ENCODE measurements around the gene ATCAY. TPM values are rescaled to one million over a fixed set of nuclear protein-coding genes. Genes with fewer than 3 reads are reported as not detected.
"Not testable (repeated sequence)": the region's sequence is repeated elsewhere in the genome, so short reads cannot be mapped to it uniquely, and the experiment has no call there.

Gene ATCAY
- total RNA-seq, 2 experiments from 2014 or later: not detected

DNA sequence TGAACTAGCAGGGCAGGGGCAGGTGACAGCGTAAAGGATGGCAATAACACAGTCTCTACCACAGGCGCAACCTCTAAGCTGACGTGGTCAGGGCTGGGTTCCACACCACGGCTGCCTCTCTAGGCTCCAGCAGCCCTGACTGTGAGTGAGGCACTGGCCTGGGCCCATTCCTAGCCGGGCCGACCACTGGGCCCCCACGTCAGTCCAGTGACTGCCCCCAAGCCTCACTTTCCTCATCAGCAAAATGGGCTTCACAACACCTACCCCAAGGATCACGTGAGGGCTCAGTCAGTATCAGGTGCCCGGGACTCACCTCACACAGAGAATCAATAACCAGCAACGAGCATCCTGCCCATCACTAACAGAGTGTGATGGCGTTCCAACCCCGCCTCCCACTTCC lies 16.8 kb upstream of the ATCAY start:
- Mint-ChIP-seq H3K27ac (no peak overlapping the region), H3K27me3 (peaks cover 22% of the 10 kb centered on the region), H3K9me3 (no peaks in the 10 kb centered on the region), H3K36me3 (ENCODE audit: low read depth) (no peaks in the 10 kb centered on the region), H3K4me3 (no peak overlapping the region), H3K4me1 (no peaks in the 10 kb centered on the region)
- POLR2A ChIA-PET: no interaction called here
- CTCF ChIA-PET: no interaction called here
- no peak for DNase-seq

DNA sequence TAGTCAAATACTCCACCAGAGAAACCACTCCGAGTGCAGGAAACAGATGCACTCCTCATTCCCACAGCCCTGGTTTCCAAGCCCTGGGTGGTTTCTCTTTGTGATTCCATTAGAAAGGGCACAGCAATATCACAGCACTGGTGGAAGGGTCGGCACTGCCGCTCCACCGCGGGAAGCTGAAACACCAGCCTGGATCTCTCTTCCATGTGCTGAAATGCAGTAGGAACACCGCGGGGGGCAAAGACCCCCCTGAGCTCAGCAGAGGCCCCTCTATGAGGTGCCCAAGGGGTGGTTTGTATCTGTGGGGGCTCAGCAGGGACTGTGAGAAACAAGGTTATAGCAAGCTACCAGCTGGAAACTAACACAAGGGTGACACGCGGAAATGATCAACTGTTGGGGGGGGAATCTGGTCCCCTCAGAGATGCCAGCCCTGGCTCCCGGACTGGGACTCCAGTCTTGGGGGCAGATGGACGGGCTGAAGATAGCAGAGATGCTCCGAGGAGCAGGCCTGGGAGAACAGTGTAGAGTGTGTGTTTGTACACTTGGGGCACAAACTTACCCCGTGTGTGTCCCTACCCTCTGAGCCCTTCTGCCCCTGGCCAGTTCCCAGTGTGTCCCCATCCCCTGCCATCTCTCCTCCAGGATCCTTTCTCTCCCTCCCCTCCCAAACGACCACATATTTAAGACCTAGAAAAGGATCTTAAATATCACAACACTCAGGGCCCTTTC lies 13.4 kb upstream of the ATCAY start:
- Mint-ChIP-seq H3K4me1 (peaks cover 7% of the 10 kb centered on the region), H3K27ac (no peak overlapping the region), H3K9me3 (peaks cover 7% of the 10 kb centered on the region), H3K36me3 (ENCODE audit: low read depth) (peaks cover 6% of the 10 kb centered on the region), H3K27me3 (peaks cover 36% of the 10 kb centered on the region), H3K4me3 (no peak overlapping the region)
- no peak for DNase-seq
- ChIA-PET POLR2A (no interaction called here), CTCF (interaction anchor here (0.6 to 1.0 kb wide), 2 partner anchors 18 to 634 kb away, joined by 4 to 6 read pairs; no protein-coding TSS in a partner anchor)

DNA sequence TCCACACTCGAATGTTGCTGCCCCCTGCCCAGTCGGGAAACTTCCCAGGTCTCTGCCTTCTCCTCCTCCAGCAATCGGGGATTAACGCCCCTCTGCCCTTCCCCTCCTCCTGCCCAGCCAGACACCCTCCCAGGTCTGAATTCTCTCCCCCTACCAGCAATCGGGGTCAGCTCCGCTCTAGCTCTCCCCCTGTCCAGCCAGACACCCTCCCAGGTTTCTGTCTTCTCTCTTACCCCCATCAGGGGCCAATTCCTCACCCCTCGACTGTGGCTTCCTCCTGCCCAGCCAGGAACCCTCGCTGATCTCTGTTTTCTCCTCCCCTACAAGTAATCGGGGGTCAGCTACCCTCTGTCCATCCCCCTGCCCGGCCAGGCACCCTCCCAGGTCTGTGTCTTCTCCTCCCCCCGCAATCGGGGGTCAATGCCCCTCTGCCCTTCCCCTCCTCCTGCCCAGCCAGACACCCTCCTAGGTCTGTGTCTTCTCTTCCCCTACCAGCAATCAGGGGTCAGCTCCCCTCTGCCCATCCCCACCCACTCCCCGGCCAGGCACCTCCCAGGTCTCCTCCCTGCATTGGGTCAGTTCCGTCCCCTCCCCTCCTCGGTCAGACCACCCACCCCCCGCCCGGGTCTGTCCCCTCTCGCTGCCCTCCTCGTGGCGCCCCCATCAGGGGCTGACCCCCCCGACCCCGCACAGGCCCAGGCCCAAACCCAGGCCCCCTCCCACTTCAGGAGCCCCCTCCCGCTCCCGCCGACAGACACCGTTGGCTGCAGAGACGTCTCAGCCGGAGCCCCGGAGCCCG lies 12.3 kb upstream of the ATCAY start:
- peaks cover 6% of the 10 kb centered on the region for H3K36me3 Mint-ChIP-seq (ENCODE audit: low read depth)
- peaks cover 36% of the 10 kb centered on the region for H3K27me3 Mint-ChIP-seq
- no peak for DNase-seq
- H3K9me3 Mint-ChIP-seq: peaks cover 7% of the 10 kb centered on the region
- ChIA-PET POLR2A (no interaction called here), CTCF (no interaction called here)
- H3K4me3 Mint-ChIP-seq: no peak overlapping the region
- no peak overlapping the region for H3K27ac Mint-ChIP-seq
- H3K4me1 Mint-ChIP-seq: peaks cover 7% of the 10 kb centered on the region

- ChIA-PET POLR2A (no interaction called here), CTCF (no interaction called here)
- H3K36me3 Mint-ChIP-seq (ENCODE audit: low read depth): peaks cover 6% of the 10 kb centered on the region
- H3K9me3 Mint-ChIP-seq: peaks cover 7% of the 10 kb centered on the region
- peak; percentile 14 for DNase-seq
- H3K27ac Mint-ChIP-seq: no peak within 1 kb of the TSS
- peaks cover 7% of the 10 kb centered on the region for H3K4me1 Mint-ChIP-seq
- no peak within 1 kb of the TSS for H3K4me3 Mint-ChIP-seq
- H3K27me3 Mint-ChIP-seq: peaks cover 36% of the 10 kb centered on the region
Observed at GRCh38 chr19:3868770-3869456, 11.6 kb upstream of the ATCAY start, which contains the start of gene ZFR2. Gene ZFR2, minus strand, starts transcription at chr19:3869038. Its CDS starts 21 bp downstream, at chr19:3869017.

GRCh38 chr19:3873151-3873550 lies 7.3 kb upstream of the ATCAY start:
- ChIA-PET POLR2A (no interaction called here), CTCF (no interaction called here)
- Mint-ChIP-seq H3K27me3 (peaks cover 20% of the 10 kb centered on the region), H3K9me3 (peaks cover 7% of the 10 kb centered on the region), H3K36me3 (ENCODE audit: low read depth) (peaks cover 6% of the 10 kb centered on the region), H3K27ac (no peak overlapping the region), H3K4me1 (peaks cover 7% of the 10 kb centered on the region), H3K4me3 (no peak overlapping the region)
- DNase-seq: no peak

GRCh38 chr19:3874695-3875094 lies 5.8 kb upstream of the ATCAY start:
- H3K27ac Mint-ChIP-seq; DNase-seq; POLR2A ChIA-PET; H3K36me3 Mint-ChIP-seq (ENCODE audit: low read depth); H3K4me3 Mint-ChIP-seq; H3K4me1 Mint-ChIP-seq; H3K9me3 Mint-ChIP-seq: not testable (repeated sequence)
- peaks cover 15% of the 10 kb centered on the region for H3K27me3 Mint-ChIP-seq
- CTCF ChIA-PET: interaction anchor here (0.7 kb wide), 1 partner anchor 52 kb away, joined by 4 read pairs; no protein-coding TSS in a partner anchor

DNA sequence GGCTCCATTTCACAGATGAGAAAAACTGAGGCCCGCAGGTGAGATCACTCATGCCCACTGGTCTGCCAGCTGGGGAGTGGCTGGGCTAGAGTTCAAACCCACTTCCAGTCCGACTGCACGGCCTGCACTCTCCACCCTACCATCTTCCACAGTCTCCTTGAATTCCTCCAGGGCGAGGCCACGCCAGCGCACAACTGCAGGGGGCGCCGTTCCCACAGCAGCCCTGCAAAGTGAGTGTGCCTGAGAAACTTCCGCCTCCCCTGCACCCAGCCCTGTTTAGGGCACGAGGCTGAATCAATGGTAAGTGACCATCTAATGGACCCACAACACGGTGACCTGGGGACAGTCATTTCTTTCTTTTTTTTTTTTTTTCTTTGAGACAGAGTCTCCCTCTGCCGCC lies 829 bp upstream of the ATCAY start:
- Mint-ChIP-seq H3K27me3 (peaks cover 34% of the 10 kb centered on the region), H3K27ac (no peak overlapping the region), H3K4me3 (no peak overlapping the region), H3K36me3 (ENCODE audit: low read depth) (no peaks in the 10 kb centered on the region), H3K9me3 (no peaks in the 10 kb centered on the region), H3K4me1 (peaks cover 10% of the 10 kb centered on the region)
- POLR2A ChIA-PET: interaction anchor here (0.7 kb wide), 1 partner anchor 12 kb away, joined by 3 read pairs; no protein-coding TSS in a partner anchor
- DNase-seq: no peak
- CTCF ChIA-PET: no interaction called here

DNA sequence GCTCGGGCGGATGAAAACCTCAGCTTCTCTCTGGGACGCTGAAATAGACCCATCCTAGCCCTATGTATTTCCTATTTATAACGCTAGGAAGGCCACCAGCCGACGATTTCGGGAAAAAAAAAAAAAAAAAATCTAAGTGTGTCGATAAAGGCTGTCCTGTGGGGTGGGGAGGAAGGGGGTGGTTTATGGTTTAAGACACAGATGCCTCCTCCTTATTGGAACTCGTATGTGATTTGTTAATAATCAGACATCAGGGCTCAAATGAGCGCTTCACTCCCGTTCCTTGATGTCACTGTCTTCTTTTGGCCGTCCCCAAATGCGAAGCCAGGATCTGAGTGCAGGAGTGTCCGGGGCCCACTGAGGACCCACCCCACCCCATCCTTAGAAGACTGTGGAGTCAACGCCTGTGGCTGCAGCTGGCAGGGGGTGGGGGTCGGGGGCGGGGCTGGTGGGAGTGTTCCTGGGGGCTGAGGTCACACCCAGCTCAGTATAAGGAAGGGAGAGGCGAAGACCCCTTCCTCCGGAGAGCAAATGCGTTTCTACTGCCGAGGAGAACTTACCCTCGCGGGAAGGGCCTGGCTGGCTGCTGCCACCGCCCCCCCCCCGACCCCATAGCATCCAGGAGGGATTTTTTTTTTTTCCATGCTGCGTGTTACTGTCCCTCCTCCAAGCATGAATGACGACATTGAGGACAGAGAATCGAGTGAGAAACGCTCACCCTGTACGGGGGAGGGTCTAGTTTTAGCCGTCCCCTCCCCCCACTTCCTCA lies 971 bp downstream of the ATCAY start:
- CTCF ChIA-PET: no interaction called here

DNA sequence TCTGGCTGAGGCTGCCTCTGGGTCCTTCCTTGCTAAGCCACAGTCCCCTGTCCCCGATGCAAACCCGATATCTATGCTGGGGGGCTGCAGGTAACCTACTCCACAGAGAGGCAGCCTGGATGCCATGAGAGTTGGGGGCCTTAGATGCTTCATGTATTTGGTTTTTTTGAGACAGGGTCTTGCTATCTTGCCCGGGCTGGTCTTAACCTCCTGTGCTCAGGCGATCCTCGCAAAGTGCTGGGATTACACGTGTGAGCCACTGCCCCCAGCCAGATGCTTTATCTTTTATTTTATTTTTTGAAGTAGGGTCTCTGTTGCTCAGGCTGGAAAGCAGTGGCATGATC lies 1.5 kb downstream of the ATCAY start:
- DNase-seq: no peak
- Mint-ChIP-seq H3K27me3 (peaks cover 33% of the 10 kb centered on the region), H3K36me3 (ENCODE audit: low read depth) (no peaks in the 10 kb centered on the region), H3K4me3 (no peak overlapping the region), H3K4me1 (peaks cover 10% of the 10 kb centered on the region), H3K9me3 (no peaks in the 10 kb centered on the region), H3K27ac (no peak overlapping the region)
- CTCF ChIA-PET: no interaction called here
- POLR2A ChIA-PET: no interaction called here

More for the DNA sequence above, 971 bp downstream of the ATCAY start:
- peaks cover 34% of the 10 kb centered on the region for H3K27me3 Mint-ChIP-seq
- H3K4me1 Mint-ChIP-seq: peaks cover 10% of the 10 kb centered on the region
- POLR2A ChIA-PET: no interaction called here
- H3K4me3 Mint-ChIP-seq: no peak overlapping the region
- no peaks in the 10 kb centered on the region for H3K36me3 Mint-ChIP-seq (ENCODE audit: low read depth)
- H3K9me3 Mint-ChIP-seq: no peaks in the 10 kb centered on the region
- H3K27ac Mint-ChIP-seq: no peak overlapping the region
- DNase-seq: no peak

- Mint-ChIP-seq H3K4me1 (no peaks in the 10 kb centered on the region), H3K36me3 (ENCODE audit: low read depth) (no peaks in the 10 kb centered on the region), H3K27me3 (no peaks in the 10 kb centered on the region), H3K9me3 (no peaks in the 10 kb centered on the region), H3K27ac (no peak overlapping the region), H3K4me3 (no peak overlapping the region)
- CTCF ChIA-PET: interaction anchor here (0.7 kb wide), 2 partner anchors 68 to 150 kb away, joined by 3 read pairs; no protein-coding TSS in a partner anchor
- DNase-seq: no peak
- POLR2A ChIA-PET: interaction anchor here (0.6 kb wide), 1 partner anchor 1259 kb away, joined by 3 read pairs; no protein-coding TSS in a partner anchor
Observed at GRCh38 chr19:3890591-3890990, 10.1 kb downstream of the ATCAY start.

DNA sequence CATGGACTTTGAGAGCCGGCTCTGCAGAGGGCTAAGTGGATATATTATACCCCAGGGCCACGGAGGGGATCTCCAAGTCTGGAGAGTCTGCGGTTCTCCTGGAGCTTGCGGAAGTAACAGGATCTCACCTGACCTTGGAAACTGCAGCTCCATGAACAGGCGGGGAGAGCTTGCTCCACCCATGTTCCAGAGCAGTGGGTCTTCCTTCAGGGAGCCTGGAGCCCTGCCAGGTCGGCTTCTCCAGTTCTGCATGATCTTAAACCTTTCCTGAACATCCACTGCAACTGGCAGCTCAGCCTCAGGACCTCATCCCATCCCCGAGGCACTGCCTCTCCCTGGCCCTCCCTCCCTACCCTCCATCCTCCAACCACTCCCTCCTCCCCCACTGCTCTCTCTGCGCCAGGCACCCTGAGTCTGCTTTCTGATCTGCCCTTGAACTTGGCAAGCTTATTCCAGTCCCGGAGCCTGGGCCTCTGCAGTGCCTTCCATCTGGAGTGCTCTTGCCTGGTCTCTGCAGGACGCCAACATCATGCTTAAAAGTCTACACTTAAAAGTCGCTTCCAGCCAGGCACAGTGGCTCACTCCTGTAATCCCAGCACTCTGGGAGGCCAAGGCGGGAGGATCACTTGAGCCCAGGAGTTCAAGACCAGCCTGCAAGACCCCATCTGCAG lies 13.2 kb downstream of the ATCAY start:
- no peaks in the 10 kb centered on the region for H3K36me3 Mint-ChIP-seq (ENCODE audit: low read depth)
- CTCF ChIA-PET: no interaction called here

DNA sequence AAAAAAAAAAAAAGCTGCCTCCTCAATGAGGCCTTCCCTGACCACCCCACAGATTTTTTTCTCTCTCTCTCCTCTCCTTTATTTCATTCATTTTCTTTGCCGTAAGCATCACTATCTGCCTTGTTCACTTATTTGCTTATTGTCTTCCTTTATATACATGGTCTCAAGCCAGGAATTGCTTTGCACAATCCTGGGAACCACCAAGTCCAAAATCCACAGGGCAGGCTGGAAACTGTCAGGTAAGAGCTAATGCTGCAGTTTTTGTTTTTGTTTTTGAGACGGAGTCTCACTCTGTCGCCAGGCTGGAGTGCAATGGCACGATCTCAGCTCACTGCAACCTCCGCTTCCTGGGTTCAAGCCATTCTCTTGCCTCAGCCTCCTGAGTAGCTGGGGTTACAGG lies 14.5 kb downstream of the ATCAY start:
- CTCF ChIA-PET: interaction anchor here (0.6 to 1.2 kb wide), 3 partner anchors 18 to 601 kb away, joined by 3 to 5 read pairs (median 3); no protein-coding TSS in a partner anchor
- POLR2A ChIA-PET: interaction anchor here (0.7 kb wide), 1 partner anchor 26 kb away, joined by 3 read pairs; no protein-coding TSS in a partner anchor

More for the DNA sequence above, 13.2 kb downstream of the ATCAY start:
- no peaks in the 10 kb centered on the region for H3K27me3 Mint-ChIP-seq
- POLR2A ChIA-PET: no interaction called here
- no peak overlapping the region for H3K4me3 Mint-ChIP-seq
- H3K27ac Mint-ChIP-seq: no peak overlapping the region
- no peak for DNase-seq
- H3K4me1 Mint-ChIP-seq: peaks cover 4% of the 10 kb centered on the region
- H3K9me3 Mint-ChIP-seq: peaks cover 2% of the 10 kb centered on the region

More for the DNA sequence above, 14.5 kb downstream of the ATCAY start:
- not testable (repeated sequence) for H3K9me3 Mint-ChIP-seq; H3K4me3 Mint-ChIP-seq; DNase-seq; H3K4me1 Mint-ChIP-seq; H3K27ac Mint-ChIP-seq; H3K36me3 Mint-ChIP-seq (ENCODE audit: low read depth); H3K27me3 Mint-ChIP-seq
